ENCODE data around the gene KNOP1.
"Not testable (repeated sequence)": the region's sequence is repeated elsewhere in the genome, so short reads cannot be mapped to it uniquely, and the experiment has no call there.

The KNOP1 gene

GRCh38 chr16:19680881-19681340, 37.1 kb downstream of the KNOP1 start:
- DNase-seq: no peak

GRCh38 chr16:19679281-19679680, 38.7 kb downstream of the KNOP1 start:
- not testable (repeated sequence) for DNase-seq

- DNase-seq: no peak
Measured at GRCh38 chr16:19678804-19679203, 39.2 kb downstream of the KNOP1 start.

- DNase-seq: no peak
Measured at GRCh38 chr16:19677402-19677801, 40.6 kb downstream of the KNOP1 start.

- no peak for DNase-seq
Measured at GRCh38 chr16:19674485-19674884, 43.5 kb downstream of the KNOP1 start.

DNA sequence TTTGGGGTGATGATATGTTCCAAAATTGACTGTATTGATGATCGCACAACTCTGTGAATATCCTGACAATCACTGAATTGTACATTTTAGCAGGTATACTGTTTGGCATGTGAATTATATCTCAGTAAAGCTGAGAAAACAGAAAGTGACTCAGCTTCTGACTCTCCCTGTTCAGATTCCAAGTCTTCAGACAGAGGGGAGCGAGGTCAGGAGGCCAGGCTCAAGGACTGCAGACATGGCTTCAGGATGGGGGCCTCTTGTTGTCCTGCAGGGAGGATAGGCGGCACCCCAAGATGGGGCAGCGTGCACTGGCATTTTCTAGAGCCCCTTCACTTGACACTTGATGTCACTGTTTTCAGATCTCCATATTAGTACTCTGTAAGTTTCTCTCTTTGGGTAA, 45.6 kb downstream of the KNOP1 start:
- no peak for DNase-seq

GRCh38 chr16:19666477-19666876, 51.5 kb downstream of the KNOP1 start:
- no peak for DNase-seq

DNA sequence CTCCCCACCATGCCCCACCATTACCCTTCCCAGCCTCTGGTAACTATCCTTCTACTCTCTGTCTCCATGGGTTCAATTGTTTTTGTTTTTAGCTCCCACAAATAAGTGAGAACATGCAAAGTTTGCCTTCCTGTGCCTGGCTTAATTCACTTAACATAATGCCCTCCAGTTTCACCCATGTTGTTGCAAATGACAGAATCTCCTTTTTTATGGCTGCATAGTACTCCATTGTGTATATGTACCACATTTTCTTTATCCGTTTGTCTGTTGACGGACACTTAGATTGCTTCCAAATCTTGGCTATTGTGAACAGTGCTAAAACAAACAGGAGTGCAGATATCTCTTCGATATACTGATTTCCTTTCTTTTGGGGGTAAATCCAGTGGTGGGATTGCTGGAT, 52.7 kb downstream of the KNOP1 start:
- DNase-seq: not testable (repeated sequence)

DNA sequence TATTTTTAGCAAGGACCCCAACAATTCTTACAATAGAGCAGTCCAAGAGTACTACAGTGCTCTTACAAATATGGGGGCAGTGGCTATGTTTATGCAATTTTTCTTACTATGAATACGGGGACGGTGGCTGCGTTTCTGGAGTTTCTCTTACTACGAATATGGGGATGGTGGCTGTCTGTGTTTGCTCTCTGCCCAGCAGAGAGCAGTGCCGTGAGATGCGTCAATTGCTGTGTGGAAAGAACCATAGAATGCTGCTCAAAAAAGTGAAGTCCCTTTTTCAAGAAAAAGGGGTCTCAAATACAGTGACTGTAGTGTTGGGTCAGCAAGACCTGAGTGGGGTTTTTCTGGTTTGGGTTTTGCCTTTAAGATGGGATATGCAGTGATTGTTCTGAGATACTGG, 53.9 kb downstream of the KNOP1 start:
- no peak for DNase-seq

DNA sequence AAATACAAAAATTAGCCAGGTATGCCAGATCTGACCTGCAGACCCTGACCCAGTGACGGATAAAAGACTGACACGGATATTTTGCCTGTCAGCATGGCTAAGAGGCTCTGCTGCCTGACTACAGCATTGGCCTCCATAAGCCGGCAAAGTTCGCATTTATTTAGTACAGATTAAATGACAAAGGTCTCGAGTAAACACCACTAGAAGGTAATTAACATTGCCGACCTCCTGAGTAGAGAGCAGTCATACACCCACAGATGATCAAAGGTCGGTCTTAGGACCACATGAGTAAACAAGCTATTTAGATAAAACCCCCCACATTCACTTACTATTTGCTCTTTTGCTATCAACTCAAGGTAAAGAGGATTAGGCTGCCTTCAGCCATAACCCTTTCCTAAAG, 55.7 kb downstream of the KNOP1 start:
- DNase-seq: no peak

DNA sequence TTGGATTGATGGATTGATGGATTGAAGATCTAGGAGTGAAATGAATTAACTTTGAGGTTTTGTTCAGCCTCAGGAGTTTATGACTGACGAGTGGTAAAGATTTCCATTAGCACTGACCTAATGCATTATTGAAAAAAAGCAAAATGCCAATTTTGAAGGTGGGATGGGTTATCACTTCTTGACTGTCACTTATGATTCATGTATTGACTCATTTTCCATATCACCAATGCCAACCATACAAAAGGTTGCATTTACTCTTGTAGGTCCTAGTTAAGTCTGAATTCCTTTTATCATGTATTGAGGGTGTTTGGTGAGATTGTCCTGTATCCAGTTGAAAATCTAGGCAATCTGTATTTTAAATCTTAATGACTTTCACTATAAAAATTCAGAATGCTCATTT, 57.6 kb downstream of the KNOP1 start:
- DNase-seq: no peak

GRCh38 chr16:19659554-19659953, 58.5 kb downstream of the KNOP1 start:
- DNase-seq: no peak

DNA sequence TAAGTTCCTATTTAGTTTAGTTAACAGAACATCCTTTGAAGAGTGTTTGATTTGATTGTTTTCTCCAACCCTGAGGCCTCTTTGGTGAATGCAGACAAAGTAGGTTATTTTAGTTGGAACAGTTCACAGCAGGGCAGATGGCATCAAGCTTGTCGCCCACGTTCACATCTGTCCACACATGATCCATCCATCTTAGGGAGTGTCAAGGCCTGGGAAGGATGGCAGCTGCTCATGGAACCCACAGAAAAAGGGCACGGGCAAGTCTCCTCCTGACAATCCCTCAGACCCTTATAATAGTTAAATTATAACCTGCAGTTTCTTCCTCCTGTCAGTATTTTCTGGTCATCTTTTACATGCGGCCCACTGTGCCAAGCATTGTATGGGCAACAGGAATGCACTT, 60.2 kb downstream of the KNOP1 start:
- no peak for DNase-seq

- no peak for DNase-seq
Measured at GRCh38 chr16:19655242-19655777, 62.7 kb downstream of the KNOP1 start.

GRCh38 chr16:19654147-19654546, 63.9 kb downstream of the KNOP1 start:
- no peak for DNase-seq
